ENCODE results near the gene HCK. TPM values are rescaled to one million over a fixed set of nuclear protein-coding genes. Genes with fewer than 3 reads are reported as not detected.

Gene HCK
- total RNA-seq, 1 experiment from 2014 or later, result not detected

DNA sequence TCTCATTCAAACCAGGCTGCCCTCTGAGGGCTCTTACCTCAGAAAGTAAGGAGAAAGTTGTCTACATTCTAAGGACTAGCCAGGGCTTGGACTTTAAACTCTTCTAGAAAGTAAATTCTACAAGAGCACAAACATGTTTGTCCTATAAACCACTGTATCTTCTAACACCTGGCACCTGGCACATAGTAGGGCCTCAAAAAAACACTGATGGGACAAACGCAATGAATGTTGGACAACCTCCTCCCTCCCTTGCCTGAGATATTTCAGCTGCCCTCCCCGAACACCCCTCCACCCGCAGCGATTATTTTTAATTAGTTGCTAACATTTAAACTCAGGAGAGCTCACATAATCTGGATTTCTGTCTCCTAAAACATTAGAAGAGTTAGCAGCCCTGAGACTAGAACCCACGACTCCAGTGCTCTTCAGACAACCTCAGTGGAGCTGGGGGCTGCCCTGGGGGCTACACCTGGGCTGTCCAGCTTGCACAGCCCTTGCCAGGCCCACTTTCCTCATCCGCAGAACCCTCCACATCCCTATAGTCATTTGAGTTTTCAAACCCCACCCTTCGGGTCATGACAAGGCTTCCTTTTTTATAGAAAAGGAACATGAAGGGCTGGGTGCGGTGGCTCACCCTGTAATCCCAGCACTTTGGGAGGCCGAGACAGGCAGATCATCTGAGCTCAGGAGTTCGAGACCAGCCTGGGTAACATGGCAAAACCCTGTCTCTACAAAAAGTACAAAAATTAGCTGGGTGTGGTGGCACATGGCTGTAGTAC is 4.9 kb downstream of the HCK start:
- Histone ChIP-seq H3K4me1 (ENCODE audit: insufficient read depth, low read length) (no peaks in the 10 kb centered on the region), H3F3A (ENCODE audit: low read length, unreplicated experiment) (no peaks in the 10 kb centered on the region), H3K79me2 (ENCODE audit: low read length) (no peaks in the 10 kb centered on the region), H3K27ac (ENCODE audit: low read length) (no peak overlapping the region), H3K4me3 (ENCODE audit: low read length) (no peak overlapping the region), H3K9ac (ENCODE audit: low read length) (no peak overlapping the region), H2AFZ (ENCODE audit: low read length) (no peak overlapping the region), H3K36me3 (ENCODE audit: low read depth, low read length) (no peaks in the 10 kb centered on the region), H3K4me2 (ENCODE audit: low read length) (no peak overlapping the region), H3K9me3 (ENCODE audit: low read length) (no peaks in the 10 kb centered on the region), H3K9me2 (replicated peaks; ENCODE audit: low read length) (no peaks in the 10 kb centered on the region), H4K20me1 (ENCODE audit: low read length) (no peaks in the 10 kb centered on the region), H3K27me3 (ENCODE audit: low read length) (peaks cover 74% of the 10 kb centered on the region)
- TF ChIP-seq EZH2 (IDR thresholded peaks at IDR 0.05; ENCODE audit: low read length, unreplicated experiment), result no peak
- TF ChIP-seq, protein P1, sequence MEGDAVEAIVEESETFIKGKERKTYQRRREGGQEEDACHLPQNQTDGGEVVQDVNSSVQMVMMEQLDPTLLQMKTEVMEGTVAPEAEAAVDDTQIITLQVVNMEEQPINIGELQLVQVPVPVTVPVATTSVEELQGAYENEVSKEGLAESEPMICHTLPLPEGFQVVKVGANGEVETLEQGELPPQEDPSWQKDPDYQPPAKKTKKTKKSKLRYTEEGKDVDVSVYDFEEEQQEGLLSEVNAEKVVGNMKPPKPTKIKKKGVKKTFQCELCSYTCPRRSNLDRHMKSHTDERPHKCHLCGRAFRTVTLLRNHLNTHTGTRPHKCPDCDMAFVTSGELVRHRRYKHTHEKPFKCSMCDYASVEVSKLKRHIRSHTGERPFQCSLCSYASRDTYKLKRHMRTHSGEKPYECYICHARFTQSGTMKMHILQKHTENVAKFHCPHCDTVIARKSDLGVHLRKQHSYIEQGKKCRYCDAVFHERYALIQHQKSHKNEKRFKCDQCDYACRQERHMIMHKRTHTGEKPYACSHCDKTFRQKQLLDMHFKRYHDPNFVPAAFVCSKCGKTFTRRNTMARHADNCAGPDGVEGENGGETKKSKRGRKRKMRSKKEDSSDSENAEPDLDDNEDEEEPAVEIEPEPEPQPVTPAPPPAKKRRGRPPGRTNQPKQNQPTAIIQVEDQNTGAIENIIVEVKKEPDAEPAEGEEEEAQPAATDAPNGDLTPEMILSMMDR (conservative IDR thresholded peaks at IDR 0.05; ENCODE audit: low read depth, low read length), result no peak
- no peak for TF ChIP-seq EZH2phosphoT487 (IDR thresholded peaks at IDR 0.05; ENCODE audit: borderline replicate concordance, low read length)
- intact Hi-C loops (cut with micrococcal nuclease), result no loop called here
- CTCF ChIA-PET, result interaction anchor here (0.6 kb wide), 1 partner anchor 205 kb away, joined by 4 read pairs; no protein-coding TSS in a partner anchor
- no peak for DNase-seq
- BruUV-seq (replicated peaks), result no TSS peak
- POLR2A ChIA-PET (ENCODE audit: unreplicated experiment), result no interaction called here
- ATAC-seq, result no peak

DNA sequence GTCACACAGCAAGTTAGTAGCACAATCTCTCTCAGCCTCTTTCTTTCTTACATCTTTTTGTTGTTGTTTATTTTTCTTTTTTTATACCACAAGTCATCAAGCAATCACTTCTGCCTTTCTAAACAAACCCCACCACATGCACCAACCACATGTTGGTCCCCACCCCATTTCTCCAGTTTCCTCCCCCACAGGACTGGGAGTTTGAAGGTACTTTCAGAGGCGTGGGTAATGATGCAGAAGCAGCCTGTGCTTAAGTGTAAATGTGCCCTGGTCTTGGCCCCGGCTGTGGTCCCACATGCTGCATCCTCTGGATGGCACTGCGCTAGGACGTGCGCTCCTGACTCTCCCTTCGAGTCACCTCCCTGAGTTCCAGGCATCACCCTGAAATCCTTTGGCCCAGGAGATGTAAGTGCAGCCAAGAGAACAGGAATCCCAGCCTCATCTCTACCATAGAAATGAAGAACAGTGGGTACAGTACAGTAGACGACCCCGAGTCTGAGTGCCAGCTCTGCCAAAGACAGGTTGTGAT is 5.7 kb downstream of the HCK start:
- Histone ChIP-seq H3K4me1 (ENCODE audit: insufficient read depth, low read length) (no peaks in the 10 kb centered on the region), H3K27me3 (ENCODE audit: low read length) (peaks cover 73% of the 10 kb centered on the region), H3K79me2 (ENCODE audit: low read length) (no peaks in the 10 kb centered on the region), H3K36me3 (ENCODE audit: low read depth, low read length) (no peaks in the 10 kb centered on the region), H4K20me1 (ENCODE audit: low read length) (no peaks in the 10 kb centered on the region), H3F3A (ENCODE audit: low read length, unreplicated experiment) (no peaks in the 10 kb centered on the region), H3K9me3 (ENCODE audit: low read length) (no peaks in the 10 kb centered on the region), H3K4me3 (ENCODE audit: low read length) (no peak overlapping the region), H3K9ac (ENCODE audit: low read length) (no peak overlapping the region), H2AFZ (ENCODE audit: low read length) (no peak overlapping the region), H3K9me2 (replicated peaks; ENCODE audit: low read length) (no peaks in the 10 kb centered on the region), H3K4me2 (ENCODE audit: low read length) (no peak overlapping the region), H3K27ac (ENCODE audit: low read length) (no peak overlapping the region)
- intact Hi-C loops (cut with micrococcal nuclease), result no loop called here
- no peak for DNase-seq
- TF ChIP-seq, protein P1 (conservative IDR thresholded peaks at IDR 0.05; ENCODE audit: low read depth, low read length), result no peak
- TF ChIP-seq EZH2 (IDR thresholded peaks at IDR 0.05; ENCODE audit: low read length, unreplicated experiment) (no peak), EZH2phosphoT487 (IDR thresholded peaks at IDR 0.05; ENCODE audit: borderline replicate concordance, low read length) (no peak)
- ChIA-PET CTCF (no interaction called here), POLR2A (ENCODE audit: unreplicated experiment) (no interaction called here)
- BruUV-seq (replicated peaks), result no TSS peak
- no peak for ATAC-seq

- Histone ChIP-seq H3K4me1 (ENCODE audit: insufficient read depth, low read length) (no peaks in the 10 kb centered on the region), H3K36me3 (ENCODE audit: low read depth, low read length) (no peaks in the 10 kb centered on the region), H3F3A (ENCODE audit: low read length, unreplicated experiment) (no peaks in the 10 kb centered on the region), H3K4me2 (ENCODE audit: low read length) (no peak overlapping the region), H2AFZ (ENCODE audit: low read length) (no peak overlapping the region), H3K27me3 (ENCODE audit: low read length) (peaks cover 73% of the 10 kb centered on the region), H3K9me2 (replicated peaks; ENCODE audit: low read length) (no peaks in the 10 kb centered on the region), H3K79me2 (ENCODE audit: low read length) (no peaks in the 10 kb centered on the region), H3K9me3 (ENCODE audit: low read length) (no peaks in the 10 kb centered on the region), H4K20me1 (ENCODE audit: low read length) (no peaks in the 10 kb centered on the region), H3K27ac (ENCODE audit: low read length) (no peak overlapping the region), H3K9ac (ENCODE audit: low read length) (no peak overlapping the region), H3K4me3 (ENCODE audit: low read length) (no peak overlapping the region)
- no peak for TF ChIP-seq EZH2phosphoT487 (IDR thresholded peaks at IDR 0.05; ENCODE audit: borderline replicate concordance, low read length)
- TF ChIP-seq EZH2 (IDR thresholded peaks at IDR 0.05; ENCODE audit: low read length, unreplicated experiment), result no peak
- TF ChIP-seq, protein P1 (conservative IDR thresholded peaks at IDR 0.05; ENCODE audit: low read depth, low read length), result no peak
- BruUV-seq (replicated peaks), result no TSS peak
- DNase-seq, result no peak
- ChIA-PET POLR2A (ENCODE audit: unreplicated experiment) (no interaction called here), CTCF (no interaction called here)
- intact Hi-C loops (cut with micrococcal nuclease), result no loop called here
- ATAC-seq, result no peak
Observed at GRCh38 chr20:32059189-32059588, 7.1 kb downstream of the HCK start.

All from PC-3 (cell line).